ENCODE results near the gene WNT5A.

The WNT5A gene

DNA sequence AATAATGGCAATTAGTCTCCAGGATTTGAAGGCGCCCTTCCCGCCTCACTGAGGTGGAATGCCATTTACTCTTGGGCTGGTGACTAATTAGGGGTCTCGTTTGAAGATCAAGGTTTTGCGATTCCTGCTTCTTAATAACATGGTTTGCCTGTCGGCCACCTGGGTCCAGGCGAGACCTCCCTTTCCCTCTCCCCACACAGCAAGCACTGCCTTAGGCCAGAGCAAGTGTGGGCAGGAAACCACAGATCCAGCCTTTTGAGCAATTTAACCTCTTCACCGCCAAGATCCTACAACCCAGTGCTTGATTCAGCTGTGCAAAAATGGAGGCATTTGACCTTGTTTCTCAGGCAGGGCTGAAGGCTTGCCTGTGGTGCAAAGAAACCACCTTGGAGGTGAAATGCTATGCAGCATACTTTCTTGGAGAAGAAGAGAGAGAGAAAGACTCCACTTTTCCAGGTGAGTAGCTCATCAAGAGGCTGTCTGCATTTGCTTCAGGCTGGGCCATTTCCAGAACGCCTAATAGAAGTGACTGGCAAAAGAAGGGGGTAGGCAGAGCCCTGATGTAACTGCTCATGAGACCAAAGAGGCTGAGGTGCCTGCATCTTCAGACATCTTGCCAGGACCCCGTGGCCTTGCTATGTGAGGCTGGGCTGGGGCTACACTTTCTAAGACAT, 34.1 kb upstream of the WNT5A start:
- WGBS, 2 experiments = 59 to 61% methylated on average over 9 of the region's 9 CpGs
- Histone ChIP-seq H3K4me3 (ENCODE audit: insufficient read depth, low read depth, low read length) (no peak overlapping the region), H3K27ac (ENCODE audit: insufficient read depth, low read depth, low read length, poor library complexity, severe bottlenecking) (no peak overlapping the region), H3K27me3 (ENCODE audit: control insufficient read depth, insufficient read depth, low read length, poor library complexity, severe bottlenecking) (no peaks in the 10 kb centered on the region), H3K36me3 (ENCODE audit: control insufficient read depth, insufficient read depth, low read length) (no peaks in the 10 kb centered on the region), H3K9me3 (ENCODE audit: control insufficient read depth, low read length) (no peaks in the 10 kb centered on the region), H3K4me1 (ENCODE audit: control insufficient read depth, insufficient read depth, low read length) (peaks cover 21% of the 10 kb centered on the region)

DNA sequence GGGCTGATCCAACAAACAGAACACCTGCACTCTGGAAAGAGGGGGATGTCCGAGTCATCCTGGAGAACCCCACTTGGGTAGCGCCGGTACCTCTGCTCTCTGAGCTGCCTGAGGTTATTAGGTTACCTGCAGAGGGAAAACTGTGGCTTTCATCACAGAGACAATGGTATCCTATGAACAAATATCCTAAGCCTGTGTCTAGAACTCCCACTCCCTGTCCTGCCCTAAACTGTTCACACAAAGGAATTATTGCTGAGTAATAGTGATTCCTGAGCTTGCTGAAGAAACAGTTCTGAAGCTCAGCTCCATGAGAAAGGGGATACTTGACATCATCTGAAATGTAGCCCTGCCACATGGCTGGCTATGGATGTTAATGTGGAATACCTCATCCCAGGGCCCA, 31.9 kb upstream of the WNT5A start:
- H3K9me3 ChIP-seq (ENCODE audit: control insufficient read depth, low read length) = no peaks in the 10 kb centered on the region
- no peak overlapping the region for H3K27ac ChIP-seq (ENCODE audit: insufficient read depth, low read depth, low read length, poor library complexity, severe bottlenecking)
- H3K27me3 ChIP-seq (ENCODE audit: control insufficient read depth, insufficient read depth, low read length, poor library complexity, severe bottlenecking) = no peaks in the 10 kb centered on the region
- 86 to 88% methylated on average over 3 of the region's 3 CpGs for WGBS, 2 experiments
- peaks cover 21% of the 10 kb centered on the region for H3K4me1 ChIP-seq (ENCODE audit: control insufficient read depth, insufficient read depth, low read length)
- H3K4me3 ChIP-seq (ENCODE audit: insufficient read depth, low read depth, low read length) = no peak overlapping the region
- H3K36me3 ChIP-seq (ENCODE audit: control insufficient read depth, insufficient read depth, low read length) = no peaks in the 10 kb centered on the region

DNA sequence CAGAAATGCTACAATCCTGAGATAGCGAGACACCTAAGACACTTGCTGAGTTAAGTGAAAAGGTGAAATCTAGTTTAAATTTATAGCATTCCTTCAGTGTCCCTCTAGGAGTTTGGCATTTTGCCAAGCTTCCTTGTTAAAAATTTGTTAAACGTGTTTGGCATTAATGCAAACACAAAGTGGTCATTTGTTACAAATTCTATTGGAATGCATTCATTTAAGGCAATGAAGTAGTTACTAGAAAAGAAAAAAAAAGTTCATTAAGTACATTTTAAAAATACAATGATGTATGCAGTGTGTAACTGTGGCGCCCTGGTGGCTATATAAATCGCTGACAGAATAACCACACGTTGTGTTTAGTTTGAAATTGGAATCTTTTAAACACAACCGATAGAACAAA, 31.3 kb upstream of the WNT5A start:
- peaks cover 24% of the 10 kb centered on the region for H3K4me1 ChIP-seq (ENCODE audit: control insufficient read depth, insufficient read depth, low read length)
- H3K27ac ChIP-seq (ENCODE audit: insufficient read depth, low read depth, low read length, poor library complexity, severe bottlenecking) = no peak overlapping the region
- no peaks in the 10 kb centered on the region for H3K27me3 ChIP-seq (ENCODE audit: control insufficient read depth, insufficient read depth, low read length, poor library complexity, severe bottlenecking)
- no peaks in the 10 kb centered on the region for H3K36me3 ChIP-seq (ENCODE audit: control insufficient read depth, insufficient read depth, low read length)
- 93 to 94% methylated on average over 5 to 6 of the region's 6 CpGs for WGBS, 2 experiments
- H3K4me3 ChIP-seq (ENCODE audit: insufficient read depth, low read depth, low read length) = no peak overlapping the region
- H3K9me3 ChIP-seq (ENCODE audit: control insufficient read depth, low read length) = no peaks in the 10 kb centered on the region

DNA sequence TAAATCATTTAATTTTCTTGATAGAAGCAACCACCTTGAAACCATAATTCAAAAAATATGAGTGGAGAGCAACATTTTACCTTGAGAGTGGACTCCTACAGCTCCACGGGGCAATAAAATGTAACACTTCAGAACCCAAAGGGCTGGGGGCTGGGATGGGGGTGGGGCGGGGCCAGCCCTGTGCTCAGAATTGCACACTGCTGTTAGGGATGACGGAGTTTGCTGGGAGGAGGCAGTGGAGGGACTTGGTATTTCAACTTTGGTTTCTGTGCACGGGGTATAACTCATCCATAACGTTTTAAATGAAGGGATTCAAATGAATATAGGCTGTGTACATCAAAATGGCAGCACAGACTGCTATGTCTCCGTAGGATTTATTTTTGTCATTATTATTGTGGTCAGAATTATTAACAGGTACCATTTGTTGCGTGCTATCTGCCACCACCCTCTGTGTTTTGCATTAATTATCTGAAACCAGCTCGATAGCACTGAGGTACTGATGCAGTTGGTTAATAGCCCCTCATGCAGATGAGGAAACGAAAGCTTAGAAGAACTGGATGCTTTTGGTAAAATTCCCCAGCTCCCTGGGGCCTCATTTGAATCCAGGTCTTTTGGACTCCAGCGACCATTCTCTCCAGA, 29.4 kb upstream of the WNT5A start:
- Histone ChIP-seq H3K27me3 (ENCODE audit: control insufficient read depth, insufficient read depth, low read length, poor library complexity, severe bottlenecking) (no peaks in the 10 kb centered on the region), H3K4me1 (ENCODE audit: control insufficient read depth, insufficient read depth, low read length) (peaks cover 31% of the 10 kb centered on the region), H3K9me3 (ENCODE audit: control insufficient read depth, low read length) (no peaks in the 10 kb centered on the region), H3K4me3 (ENCODE audit: insufficient read depth, low read depth, low read length) (no peak overlapping the region), H3K36me3 (ENCODE audit: control insufficient read depth, insufficient read depth, low read length) (no peaks in the 10 kb centered on the region), H3K27ac (ENCODE audit: insufficient read depth, low read depth, low read length, poor library complexity, severe bottlenecking) (no peak overlapping the region)
- WGBS, 2 experiments = 81% methylated on average over 10 of the region's 10 CpGs

DNA sequence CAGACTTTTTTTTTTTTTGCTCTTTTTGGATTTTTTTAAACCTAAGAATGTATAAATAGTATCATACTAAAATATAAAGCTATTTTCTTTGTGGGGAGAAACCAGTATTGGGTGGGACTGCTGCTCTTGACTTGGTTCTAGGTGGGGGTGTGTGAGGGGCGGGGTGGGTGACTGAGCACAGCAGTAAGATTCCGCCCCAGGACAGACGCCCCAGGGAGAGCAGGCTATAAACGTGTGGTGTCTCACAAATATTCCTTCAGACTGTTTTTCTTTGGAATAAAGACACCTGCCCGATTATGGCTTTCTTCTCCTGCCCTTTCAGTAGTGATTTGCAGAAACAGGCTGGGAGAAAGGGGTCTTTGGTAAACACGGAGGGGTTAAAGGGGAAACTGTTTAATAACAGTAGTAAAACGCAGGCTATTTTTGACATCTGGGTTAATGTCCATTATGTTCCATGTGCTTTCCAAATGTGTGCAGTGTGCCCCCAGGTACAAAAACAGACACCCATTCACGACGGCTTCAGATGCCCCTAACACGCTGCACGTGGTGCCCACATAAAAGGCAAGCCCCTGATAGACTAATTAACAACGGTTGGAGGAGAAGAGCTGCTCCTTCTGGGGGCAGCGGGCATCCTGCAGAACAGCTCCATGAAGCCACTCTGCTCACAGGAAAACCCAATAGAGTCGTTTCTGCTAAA, 28.6 kb upstream of the WNT5A start:
- Histone ChIP-seq H3K36me3 (ENCODE audit: control insufficient read depth, insufficient read depth, low read length) (no peaks in the 10 kb centered on the region), H3K4me1 (ENCODE audit: control insufficient read depth, insufficient read depth, low read length) (peaks cover 25% of the 10 kb centered on the region), H3K4me3 (ENCODE audit: insufficient read depth, low read depth, low read length) (no peak overlapping the region), H3K27me3 (ENCODE audit: control insufficient read depth, insufficient read depth, low read length, poor library complexity, severe bottlenecking) (no peaks in the 10 kb centered on the region), H3K27ac (ENCODE audit: insufficient read depth, low read depth, low read length, poor library complexity, severe bottlenecking) (no peak overlapping the region), H3K9me3 (ENCODE audit: control insufficient read depth, low read length) (no peaks in the 10 kb centered on the region)
- 81 to 82% methylated on average over 14 of the region's 14 CpGs for WGBS, 2 experiments

DNA sequence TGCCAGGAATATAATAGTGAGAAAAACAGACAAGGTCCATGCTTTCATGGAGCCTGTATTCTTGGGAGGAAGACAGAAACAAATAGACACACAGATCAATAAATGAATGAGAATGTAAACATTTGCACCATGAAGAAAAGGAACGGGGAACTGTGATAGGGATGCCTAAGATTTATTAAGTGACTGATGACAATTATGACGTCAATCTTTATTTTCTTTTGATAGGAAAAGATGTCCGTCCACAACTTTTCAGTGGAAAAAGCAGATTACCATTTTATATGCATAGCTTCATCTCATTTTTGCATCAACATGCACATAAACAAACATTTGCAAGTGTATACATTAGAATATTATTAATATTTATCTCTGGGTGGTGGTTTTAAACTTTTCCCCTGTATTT, 27.9 kb upstream of the WNT5A start:
- H3K4me3 ChIP-seq (ENCODE audit: insufficient read depth, low read depth, low read length) = no peak overlapping the region
- 88 to 97% methylated on average over 3 of the region's 3 CpGs for WGBS, 2 experiments
- no peak overlapping the region for H3K27ac ChIP-seq (ENCODE audit: insufficient read depth, low read depth, low read length, poor library complexity, severe bottlenecking)
- no peaks in the 10 kb centered on the region for H3K9me3 ChIP-seq (ENCODE audit: control insufficient read depth, low read length)
- peaks cover 25% of the 10 kb centered on the region for H3K4me1 ChIP-seq (ENCODE audit: control insufficient read depth, insufficient read depth, low read length)
- no peaks in the 10 kb centered on the region for H3K36me3 ChIP-seq (ENCODE audit: control insufficient read depth, insufficient read depth, low read length)
- H3K27me3 ChIP-seq (ENCODE audit: control insufficient read depth, insufficient read depth, low read length, poor library complexity, severe bottlenecking) = no peaks in the 10 kb centered on the region

DNA sequence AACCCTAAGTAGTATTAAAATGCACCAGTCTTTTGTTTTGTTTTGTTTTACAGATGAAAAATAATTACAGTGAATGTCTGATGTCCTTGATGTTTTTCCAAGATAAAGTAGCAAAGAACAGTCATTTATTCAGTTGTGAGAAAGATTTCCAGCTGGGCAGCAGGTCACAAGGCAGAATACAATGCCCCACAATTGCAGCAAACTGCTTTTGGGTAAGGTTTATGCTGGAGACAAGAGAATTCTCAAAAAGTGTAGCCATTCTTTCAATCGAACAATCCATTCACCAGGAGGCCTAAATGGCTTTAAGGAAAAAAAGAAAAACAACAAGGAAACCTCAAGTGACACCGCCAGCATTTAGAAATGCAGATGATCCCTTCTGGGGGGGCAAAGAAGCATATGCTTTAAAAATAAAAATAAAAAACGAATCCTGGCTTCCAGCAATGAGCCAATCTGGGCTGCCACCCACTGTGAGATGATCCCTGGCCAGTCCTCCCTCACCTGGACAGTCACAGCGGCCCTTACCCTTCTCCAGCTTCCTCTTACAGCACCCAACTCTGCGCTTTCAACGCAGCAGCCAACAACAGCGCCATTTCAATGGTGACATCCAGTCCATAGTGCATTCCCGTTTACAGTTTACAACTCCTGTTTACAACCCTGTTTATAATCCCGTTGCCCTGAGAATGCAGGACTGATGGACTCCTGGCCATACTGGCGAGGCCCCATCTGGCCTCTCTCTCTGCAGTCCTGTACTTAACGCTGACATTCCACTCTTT, 25.7 kb upstream of the WNT5A start:
- WGBS, 2 experiments = 41 to 43% methylated on average over 11 of the region's 11 CpGs
- Histone ChIP-seq H3K4me1 (ENCODE audit: control insufficient read depth, insufficient read depth, low read length) (peaks cover 20% of the 10 kb centered on the region), H3K27me3 (ENCODE audit: control insufficient read depth, insufficient read depth, low read length, poor library complexity, severe bottlenecking) (no peaks in the 10 kb centered on the region), H3K4me3 (ENCODE audit: insufficient read depth, low read depth, low read length) (no peak overlapping the region), H3K27ac (ENCODE audit: insufficient read depth, low read depth, low read length, poor library complexity, severe bottlenecking) (no peak overlapping the region), H3K9me3 (ENCODE audit: control insufficient read depth, low read length) (no peaks in the 10 kb centered on the region), H3K36me3 (ENCODE audit: control insufficient read depth, insufficient read depth, low read length) (no peaks in the 10 kb centered on the region)

DNA sequence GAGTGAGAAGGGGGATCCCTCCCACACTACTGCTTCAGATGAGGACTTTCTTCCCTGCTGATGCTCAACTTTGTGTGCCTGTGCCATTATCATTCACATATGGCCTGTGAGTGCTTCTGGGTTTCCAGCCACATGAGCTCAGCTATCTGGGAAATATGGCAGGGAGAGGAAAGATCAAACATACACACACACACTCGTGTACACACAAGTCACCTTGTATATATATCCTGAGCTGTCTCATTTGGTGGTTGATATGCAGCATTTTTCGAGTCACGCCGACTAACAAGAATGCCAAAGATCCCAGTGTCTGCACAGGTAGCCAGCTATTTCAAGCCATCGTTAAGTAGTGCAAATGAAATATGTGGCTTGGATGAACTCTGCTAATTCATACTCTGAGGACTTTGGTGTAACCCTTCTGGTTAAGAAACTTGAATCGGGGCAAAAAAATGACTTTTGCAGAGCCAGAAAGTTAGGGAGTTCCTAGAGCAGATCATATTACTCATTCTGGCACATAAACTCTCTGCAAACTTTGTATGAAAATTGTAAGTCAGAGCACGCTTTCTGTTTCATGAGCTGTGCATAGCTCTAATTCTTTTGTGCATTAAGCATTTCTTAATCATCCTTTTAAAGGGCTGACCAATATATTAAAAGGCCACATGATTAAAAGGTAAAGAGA, 24.9 kb upstream of the WNT5A start:
- no peak overlapping the region for H3K27ac ChIP-seq (ENCODE audit: insufficient read depth, low read depth, low read length, poor library complexity, severe bottlenecking)
- no peaks in the 10 kb centered on the region for H3K36me3 ChIP-seq (ENCODE audit: control insufficient read depth, insufficient read depth, low read length)
- peaks cover 20% of the 10 kb centered on the region for H3K4me1 ChIP-seq (ENCODE audit: control insufficient read depth, insufficient read depth, low read length)
- 87% methylated on average over 6 to 7 of the region's 7 CpGs for WGBS, 2 experiments
- no peaks in the 10 kb centered on the region for H3K9me3 ChIP-seq (ENCODE audit: control insufficient read depth, low read length)
- no peak overlapping the region for H3K4me3 ChIP-seq (ENCODE audit: insufficient read depth, low read depth, low read length)
- no peaks in the 10 kb centered on the region for H3K27me3 ChIP-seq (ENCODE audit: control insufficient read depth, insufficient read depth, low read length, poor library complexity, severe bottlenecking)

DNA sequence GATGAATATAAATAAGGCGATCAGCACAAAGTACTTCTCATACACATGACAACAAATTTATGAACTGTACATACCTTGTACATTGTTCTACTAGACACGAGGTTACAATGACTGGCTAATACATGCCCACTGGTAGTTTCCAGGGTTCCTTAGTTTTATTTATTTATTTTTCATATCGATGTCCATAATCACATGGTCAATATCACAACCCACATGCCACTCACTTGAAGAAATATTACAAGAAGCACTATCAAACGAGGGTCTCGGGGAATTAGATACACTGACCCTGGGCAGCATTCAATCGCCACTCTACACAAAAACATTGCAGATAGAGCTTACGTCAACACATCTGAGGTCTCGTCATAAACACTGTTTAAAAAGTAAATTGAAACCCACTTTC, 21.2 kb upstream of the WNT5A start:
- Histone ChIP-seq H3K4me1 (ENCODE audit: control insufficient read depth, insufficient read depth, low read length) (peaks cover 16% of the 10 kb centered on the region), H3K9me3 (ENCODE audit: control insufficient read depth, low read length) (no peaks in the 10 kb centered on the region), H3K27ac (ENCODE audit: insufficient read depth, low read depth, low read length, poor library complexity, severe bottlenecking) (no peak overlapping the region), H3K4me3 (ENCODE audit: insufficient read depth, low read depth, low read length) (no peak overlapping the region), H3K36me3 (ENCODE audit: control insufficient read depth, insufficient read depth, low read length) (no peaks in the 10 kb centered on the region), H3K27me3 (ENCODE audit: control insufficient read depth, insufficient read depth, low read length, poor library complexity, severe bottlenecking) (no peaks in the 10 kb centered on the region)
- 95 to 99% methylated on average over 8 of the region's 8 CpGs for WGBS, 2 experiments
